GM18907 (cell line): ENCODE data around the gene PRKCH.
A peak's percentile ranks its signal among the peaks of the same experiment; 100 is the strongest.
"Not testable (repeated sequence)": the region's sequence is repeated elsewhere in the genome, so short reads cannot be mapped to it uniquely, and the experiment has no call there.

Experiments
- ATAC-seq: cut with Tn5 transposase; IDR thresholded peaks from one replicate; pipeline ENCODE4 v1.9.1; 2021; ENCODE audit warnings: mild to moderate bottlenecking, moderate library complexity; ENCODE audit not compliant: unreplicated experiment

Gene PRKCH

DNA sequence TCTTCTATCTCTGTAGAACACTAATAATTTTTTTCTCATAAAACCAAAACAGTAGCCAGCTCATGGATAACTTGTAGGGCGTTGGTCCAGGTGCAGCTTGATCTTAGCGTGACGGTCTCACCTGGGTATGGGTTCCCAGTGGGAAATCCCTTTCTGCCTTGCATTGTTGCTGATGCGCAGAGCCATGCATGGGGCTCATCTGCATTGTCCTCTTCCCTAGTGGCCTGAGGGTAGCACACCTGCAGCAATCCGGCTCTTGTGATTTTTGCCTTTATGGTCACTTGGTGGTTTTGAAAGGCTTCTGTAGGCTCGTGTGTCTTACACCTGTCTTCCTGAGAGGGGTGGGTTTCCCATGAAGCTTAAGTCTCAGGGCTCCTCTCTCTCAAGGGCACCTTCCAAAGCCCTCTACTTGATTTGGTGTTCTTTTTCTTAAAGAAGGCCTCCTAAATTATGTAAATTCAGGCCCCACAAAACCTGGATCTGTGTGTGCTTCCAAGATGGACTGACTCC, 130.6 kb downstream of the PRKCH start:
- ATAC-seq, result no peak

DNA sequence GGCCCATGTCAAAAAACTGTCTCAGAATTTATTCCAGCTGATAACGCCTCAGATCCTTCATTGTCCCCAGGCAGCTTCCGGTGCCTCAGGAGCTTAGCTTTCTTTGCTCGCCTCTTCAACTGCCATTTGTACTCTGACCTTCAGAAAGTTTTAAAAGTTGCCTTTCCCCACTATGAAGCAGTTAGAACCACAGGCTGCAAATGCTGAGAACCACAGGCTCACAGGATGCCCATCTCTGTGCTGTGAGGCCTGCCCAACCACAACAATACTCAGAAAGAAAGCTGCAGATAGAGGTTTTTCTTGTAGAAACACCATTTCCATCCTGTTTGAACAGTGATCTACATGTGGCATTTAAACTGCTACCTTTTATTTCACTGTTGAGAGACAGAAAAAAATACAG, 131.1 kb downstream of the PRKCH start:
- ATAC-seq, result no peak

DNA sequence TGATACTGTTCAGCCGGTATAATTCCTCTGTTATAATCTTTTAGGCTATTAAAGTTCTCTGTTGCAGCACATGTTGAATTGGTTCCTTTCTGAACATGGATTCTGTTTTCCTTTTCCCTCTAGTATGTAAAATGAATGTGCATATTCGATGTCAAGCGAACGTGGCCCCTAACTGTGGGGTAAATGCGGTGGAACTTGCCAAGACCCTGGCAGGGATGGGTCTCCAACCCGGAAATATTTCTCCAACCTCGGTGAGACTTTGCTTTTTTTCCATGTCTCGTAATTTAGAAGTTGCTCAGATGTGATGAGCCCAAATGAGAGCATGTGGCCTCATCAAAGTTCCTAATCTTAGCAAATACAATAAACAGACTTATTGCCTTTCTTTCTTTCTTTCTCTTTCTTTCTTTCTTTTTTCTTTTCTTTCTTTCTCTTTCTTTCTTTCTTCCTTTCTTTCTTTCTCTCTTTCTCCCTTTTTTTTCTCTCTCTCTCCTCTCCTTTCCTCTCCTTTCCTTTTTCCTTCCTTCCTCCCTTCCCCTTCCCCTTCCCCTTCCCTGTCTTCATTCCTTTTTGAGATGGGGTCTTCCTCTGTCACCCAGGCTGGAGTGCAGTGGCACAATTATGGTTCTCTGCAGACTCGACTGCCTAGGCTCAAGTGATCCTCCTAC, 131.9 kb downstream of the PRKCH start:
- no peak for ATAC-seq

DNA sequence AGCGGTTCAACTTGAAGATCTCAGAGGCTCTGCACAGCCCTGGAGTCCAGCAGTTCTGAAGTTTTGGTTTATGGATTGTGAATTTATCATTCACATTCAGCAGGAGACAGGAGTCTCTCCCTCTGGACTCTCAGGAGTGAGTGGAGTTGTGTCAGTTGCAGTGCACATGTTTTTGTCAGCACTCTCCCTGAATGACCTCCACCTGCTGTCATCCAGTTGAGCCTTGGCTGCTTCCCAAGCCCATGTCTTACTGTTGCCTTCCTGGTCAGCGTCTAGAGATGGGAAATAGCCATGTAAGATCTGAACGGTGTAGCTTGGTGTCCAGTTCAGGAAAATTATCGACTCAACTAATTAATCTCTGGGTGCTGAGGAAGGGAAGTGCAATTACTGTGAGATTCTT, 133.2 kb downstream of the PRKCH start:
- ATAC-seq, result no peak

DNA sequence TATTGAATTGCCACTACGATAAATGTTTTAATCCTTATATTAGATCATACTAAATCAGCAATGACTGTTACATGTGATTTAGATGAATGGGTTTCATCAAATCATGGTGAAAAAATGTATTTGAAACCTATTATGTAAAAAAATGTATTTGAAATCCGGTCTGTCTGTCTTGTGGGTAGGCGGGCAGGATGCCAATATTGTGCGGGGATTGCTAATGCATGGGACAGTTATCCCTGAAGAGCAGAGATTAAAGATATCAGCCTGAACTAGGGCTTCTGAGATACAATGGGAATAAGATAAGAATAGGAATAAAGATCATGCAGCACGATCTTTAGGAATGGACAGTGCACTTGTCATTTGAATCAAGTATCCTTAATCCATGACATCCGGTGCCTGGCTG, 134.0 kb downstream of the PRKCH start:
- ATAC-seq, result no peak

DNA sequence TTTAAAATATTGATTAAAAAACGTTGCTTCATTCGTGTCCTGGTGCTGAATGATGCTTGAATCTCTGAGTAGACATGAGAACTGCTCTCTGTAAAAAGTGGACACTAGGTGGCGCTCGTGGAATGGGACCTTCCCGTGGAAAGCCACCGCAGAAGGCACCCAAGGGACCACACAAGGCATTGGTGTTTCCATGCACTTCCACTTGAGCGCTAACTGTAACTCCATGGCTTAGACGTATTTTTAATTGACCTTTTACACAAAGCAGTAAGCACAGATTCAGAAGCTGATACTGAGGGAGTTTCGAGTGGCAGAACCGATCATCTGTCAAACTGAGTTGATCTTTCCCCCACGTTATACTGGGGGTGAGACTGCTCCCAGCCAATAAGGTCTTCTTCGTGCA, 135.3 kb downstream of the PRKCH start:
- peak; percentile 83 for ATAC-seq

DNA sequence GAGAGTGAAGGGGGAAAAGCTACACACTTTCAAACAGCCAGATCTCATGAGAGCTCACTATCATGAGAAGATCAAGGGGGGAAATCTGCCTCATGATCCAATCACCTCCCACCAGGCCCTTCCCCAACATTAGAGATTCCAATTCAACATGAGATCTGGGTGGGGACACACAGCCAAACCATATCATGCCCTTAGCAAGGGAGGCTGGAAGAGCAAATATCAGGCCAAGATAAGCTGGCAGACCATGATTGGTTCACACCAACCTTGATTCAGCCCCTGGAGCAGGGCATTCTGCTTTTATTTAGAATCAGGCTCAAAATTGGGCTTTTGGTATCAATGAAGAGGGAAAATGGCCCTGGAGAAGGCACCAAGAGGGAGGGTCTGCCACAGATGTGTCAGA, 137.4 kb downstream of the PRKCH start:
- ATAC-seq, result no peak

DNA sequence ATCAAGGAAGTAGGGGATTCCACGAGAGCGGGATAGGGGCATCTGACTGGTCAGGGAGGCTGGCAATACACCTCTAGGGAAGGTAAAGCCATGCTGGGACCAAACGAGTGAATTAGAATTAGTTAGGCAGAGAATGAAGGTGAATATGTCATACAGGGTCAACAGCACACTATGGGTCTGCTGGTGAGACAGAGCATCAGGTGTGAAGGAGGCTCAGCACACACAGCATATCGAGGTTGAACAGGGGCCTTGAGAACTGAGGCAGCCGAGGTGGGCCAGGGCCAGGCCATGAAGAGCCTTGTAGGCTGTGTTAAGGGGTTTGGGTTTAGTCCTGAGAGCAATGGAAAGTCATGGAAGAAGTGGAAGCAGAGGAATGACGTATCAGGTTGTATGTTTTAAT, 137.8 kb downstream of the PRKCH start:
- ATAC-seq, result no peak

DNA sequence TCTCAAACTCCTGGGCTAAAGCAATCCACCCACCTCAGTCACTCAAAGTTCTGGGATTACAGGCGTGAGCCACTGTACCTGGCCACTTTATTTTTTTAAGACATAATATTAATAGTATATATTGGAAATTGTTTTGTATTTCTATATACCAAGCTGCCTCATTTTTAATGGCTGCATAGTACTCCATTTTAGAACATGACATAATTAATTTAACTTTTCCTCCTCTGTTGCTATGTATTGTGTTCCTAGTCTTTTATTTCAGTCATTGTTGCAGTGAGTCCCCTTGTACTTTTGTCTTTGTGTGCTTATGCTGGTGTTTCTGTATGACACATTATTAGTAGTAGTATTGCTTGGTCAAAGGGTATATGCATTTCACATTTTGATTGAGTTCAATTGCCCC, 138.7 kb downstream of the PRKCH start:
- ATAC-seq, result no peak

DNA sequence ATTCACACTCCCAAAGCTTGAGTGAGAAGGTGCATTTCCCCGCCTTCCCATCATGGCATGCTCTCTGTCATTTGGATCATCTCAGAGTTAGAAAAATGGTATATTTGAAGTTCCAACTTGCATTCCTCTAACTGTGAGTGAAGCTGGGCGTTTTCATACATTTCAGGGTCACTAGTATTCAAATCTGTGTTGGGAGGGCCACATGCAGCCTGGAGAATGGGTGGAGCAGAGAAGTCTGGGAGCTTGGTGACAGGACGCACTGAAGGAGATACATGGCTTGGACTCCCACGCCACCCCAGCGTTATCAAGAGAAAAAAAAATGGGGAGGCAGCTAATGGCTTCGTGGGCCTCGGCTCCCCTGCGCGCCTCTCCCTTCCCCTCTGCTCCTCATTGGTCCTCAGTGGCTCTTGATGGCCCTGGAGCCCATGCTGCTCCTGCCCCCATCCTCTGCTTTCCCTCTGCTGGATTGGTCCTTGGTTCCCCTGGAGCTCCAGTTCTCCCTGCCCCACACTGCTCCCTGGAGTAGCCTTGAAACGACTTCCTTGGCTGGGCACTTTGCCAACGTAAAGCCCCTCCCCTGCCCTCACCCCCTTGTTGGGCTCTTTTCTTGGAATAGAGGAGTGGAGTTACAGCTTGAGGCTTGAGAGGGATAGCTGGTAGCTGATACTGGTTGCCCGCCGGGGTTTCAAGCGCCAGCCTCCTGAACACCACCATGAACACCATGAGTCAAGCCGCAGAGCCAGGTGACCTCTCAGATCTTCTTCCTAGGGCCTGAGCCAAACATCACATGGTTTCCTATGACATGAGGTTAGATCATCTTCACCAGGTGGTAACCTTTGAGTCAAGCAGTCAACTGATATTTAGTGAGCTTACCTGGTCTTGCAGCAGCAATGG, 139.6 kb downstream of the PRKCH start:
- no peak for ATAC-seq

DNA sequence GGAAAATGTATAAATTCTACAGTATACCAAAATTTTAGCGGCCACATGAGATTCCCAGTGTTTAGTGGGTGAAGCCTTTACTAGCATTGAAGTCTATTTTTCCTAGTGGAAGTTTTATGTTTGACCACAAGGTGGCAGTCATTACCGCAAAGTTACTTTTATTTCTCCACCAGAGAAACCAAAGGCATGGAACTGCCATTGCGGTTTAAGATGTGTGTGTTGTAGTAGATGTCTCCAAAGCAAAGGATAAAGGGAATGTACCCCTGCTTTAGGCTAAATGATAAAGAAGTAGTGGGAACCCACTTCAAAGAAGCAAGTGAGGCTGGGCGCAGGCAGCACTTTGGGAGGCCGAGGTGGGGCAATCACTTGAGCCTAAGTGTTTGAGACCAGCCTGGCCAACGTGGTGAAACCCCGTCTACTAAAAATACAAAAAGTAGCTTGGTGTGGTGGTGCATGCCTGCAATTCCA, 140.5 kb downstream of the PRKCH start:
- ATAC-seq, result no peak

DNA sequence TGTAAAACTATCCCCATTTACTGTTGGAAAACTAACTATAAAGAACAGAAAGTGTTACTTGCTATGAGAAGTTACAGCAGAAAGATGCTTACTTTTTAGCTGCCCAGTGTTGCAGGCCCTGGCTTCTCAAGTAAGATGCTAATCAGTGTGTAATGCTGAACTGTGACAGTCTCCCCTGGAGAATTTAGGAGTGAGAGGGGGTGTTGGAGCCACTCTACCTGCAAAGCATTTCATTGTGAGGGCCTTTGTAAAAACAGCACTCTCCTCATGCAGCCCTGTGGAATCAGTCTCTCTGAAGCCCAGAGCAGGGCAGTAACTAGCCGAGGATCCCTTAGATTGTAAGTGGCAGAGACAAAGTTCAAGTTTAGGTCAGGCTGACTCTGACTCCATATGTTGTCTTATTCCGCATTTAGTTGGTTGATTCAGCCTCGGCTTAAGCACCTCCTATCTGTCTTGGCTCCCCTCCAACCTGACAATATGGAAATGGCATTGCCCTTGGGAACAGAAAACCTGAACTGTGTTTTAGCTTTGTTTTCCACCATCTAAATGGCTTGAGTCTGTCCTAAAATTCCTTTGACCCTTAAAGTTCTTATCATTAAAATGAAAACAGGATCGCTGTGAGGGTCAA, 141.3 kb downstream of the PRKCH start:
- no peak for ATAC-seq

DNA sequence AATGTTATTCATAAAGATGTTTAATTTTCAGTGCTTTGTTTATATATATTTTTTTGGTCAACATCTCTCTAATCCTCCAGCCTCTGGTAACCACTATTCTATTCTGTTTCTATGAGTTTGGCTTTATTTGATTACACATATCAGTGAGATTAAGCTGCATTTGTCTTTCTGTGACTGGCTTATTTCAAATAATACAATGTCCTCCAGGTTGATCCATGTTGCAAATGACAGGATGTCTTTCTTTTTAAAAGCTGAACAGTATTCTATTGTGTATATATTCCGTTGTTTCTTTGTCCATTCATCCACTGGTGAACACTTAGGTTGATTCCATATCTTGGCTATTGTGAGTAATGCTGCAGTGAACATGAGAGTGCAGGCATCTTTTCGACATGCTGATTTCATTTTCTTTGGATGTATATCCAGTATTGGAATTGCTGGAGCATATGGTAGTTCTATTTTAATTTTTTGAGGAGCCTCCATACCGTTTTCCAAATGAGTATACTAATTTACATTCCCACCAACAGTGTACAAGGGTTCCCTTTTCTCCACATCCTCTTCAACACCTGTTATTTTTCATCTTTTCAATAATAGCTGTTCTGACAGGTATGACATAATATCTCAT, 142.4 kb downstream of the PRKCH start:
- ATAC-seq, result no peak

DNA sequence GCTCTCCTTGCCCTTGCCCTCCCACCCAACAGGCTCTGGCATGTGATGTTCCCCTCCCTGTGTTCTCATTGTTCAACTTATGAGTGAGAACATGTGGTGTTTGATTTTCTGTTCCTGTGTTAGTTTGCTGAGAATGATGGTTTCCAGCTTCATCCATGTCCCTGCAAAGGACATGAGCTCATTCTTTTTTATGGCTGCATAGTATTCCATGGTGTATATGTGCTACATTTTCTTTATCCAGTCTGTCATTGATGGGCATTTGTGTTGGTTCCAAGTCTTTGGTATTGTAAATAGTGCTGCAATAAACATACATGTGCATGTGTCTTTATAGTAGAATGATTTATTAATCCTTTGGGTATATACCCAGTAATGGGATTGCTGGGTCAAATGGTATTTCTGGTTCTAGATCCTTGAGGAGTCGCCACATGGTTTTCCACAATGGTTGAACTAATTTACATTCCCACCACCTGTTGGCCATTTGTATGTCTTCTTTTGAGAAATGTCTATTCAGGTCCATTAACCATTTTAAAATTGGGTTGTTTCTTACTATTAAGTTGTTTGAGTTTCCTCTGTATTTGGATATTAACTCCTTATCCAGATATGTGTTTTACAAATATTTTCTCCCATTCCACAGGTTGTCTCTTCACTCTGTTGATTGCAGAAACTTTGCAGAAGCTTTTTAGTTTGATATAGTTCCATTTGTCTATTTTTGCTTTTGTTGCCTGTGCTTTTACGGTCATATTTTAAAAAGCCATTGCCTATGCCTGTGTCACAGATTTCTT, 143.4 kb downstream of the PRKCH start:
- ATAC-seq, result not testable (repeated sequence)

DNA sequence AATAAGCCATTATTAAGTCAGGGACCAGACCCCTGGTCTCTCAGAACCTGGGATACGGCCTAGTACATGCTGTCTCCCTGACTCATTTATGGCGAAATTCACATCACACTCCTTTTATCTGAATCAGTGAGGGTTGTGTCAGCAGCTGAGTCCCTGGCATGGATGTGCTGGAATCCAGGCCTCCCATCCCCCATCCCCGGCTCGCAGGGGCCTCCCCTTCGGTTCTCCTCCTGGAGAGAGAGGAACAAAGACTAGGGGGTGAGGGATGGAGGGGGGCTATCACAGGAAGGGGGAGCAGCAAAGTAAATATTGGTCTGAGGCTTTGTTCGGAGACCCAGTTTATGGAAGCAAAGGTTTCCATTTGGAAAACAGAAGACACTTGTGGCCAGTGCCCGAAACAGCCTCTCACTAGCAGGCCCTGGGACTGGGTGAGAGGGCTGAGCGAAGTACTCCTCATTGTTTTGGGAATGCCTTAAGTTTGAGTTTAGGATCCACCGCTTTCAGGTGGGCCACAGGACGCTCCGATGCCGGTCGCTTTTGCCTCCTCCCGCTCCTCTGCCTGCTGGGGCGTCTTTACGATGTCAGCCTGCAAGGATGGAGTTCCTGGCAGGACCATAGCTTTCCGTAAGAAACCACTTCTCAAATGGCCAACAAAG, 145.0 kb downstream of the PRKCH start:
- no peak for ATAC-seq

DNA sequence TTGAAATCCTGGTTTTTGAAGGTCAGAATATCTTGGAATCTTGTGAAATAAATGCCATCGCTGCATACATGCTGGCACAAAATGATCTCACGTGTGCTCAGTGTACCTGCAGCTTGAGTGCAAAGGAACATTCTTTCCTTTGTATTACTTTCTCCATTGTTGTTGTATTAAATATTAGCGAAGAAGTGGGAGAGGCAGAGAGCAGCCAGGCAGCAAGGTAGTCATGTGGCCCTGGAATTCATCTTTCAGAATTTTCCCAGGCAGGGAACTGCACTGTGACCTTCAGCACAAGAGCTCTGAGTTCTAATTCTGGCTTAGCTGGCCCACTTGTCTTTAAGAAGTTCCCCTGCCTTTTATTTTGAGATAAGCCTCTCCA, 145.5 kb downstream of the PRKCH start:
- ATAC-seq, result no peak

DNA sequence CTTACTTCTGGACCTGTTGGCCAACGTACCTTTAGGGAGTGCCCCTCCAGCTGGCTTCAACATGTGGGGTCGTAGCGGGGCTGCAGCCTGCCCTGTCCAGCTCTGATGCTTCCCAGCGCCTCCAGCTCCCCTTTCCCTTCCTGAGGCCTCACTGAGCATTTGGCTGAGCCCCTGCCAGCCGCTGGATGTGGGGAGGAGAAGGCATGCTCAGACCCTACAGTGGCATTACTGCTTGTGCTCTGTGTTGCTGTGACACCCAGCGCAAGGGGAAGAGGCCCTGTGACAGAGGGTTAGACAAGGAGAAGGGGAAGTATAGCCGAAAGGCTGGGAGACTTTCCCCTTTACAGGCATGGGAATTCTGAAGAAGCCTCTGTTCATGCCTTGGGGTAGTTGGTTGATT, 145.9 kb downstream of the PRKCH start:
- ATAC-seq, result no peak

DNA sequence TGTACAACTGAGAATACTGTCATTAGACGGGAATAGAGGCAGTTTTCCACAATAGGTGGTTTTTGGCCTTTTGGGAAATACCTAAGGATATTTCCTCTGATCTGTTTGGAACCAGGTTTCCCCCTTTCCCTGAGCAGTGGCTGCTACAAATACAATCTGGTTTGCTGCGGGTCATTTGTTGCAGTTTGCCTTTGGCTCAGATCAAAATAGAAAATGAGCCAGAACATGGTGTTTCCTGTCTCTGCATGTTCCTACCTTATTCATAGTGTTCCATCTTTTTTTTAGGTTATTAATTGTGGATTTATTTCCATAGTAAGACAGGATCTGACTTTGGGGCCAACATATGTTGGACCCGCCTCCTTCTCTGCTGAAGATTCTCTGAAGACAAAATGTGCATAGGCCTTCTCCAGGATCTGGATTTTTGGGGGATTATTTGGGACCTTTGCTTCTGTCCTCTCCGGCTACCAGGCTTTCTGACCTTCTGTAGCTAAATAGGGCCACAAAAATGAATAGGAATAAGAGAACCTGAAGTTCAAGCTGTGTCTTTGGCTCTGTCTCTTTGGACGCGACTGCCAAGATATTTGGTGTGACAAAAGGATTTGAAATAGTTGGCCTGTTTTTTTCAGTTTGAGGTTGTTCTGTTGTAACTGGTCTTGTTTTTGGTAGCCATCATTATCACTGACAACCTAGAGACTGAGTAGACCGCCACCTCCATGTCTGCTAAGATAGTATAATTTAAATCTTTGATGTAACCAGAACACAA, 146.9 kb downstream of the PRKCH start:
- ATAC-seq, result no peak

DNA sequence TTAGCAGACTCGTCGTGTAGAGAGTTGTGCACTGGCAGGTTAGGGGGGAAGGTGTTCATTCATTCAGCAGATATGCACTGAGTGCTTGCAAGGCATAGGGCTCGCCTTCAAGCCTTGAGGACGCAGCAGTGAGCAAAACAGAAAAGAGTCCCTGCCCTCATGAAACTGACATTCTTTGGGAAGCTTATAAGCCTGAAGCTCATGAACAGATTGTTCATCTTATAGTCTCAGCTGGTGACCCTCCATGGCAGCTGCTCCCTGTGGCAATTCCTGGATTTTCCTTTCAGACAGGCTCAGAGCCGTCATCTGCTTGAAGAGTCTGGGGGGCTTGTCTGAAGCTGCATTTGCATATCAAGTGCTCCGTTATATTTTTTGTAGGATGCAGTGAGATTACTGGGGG, 148.4 kb downstream of the PRKCH start:
- ATAC-seq, result no peak
